ENCODE data around the gene RPL37A.

DNA sequence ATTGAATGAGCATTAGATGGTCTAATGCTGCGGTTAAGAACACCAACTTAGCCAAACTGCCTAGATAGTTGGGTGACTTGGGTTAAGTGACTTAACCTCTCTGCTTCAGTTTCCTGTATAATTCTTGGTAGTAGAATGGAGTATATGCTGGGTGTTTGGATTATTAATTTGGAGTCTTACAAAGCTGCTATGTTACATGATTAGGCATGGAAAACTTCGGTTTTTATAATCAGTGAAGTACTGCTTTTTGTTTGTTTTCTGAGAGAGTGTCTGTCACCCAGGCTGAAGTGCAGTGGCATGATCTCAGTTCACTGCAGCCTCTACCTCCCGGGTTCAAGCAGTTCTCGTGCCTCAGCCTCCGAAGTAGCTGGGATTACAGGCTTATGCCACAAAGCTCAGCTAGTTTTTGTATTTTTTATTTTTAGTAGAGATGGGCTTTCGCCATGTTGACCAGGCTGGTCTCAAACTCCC lies 4.5 kb downstream of the RPL37A start:
- TF ChIP-seq, protein P1, sequence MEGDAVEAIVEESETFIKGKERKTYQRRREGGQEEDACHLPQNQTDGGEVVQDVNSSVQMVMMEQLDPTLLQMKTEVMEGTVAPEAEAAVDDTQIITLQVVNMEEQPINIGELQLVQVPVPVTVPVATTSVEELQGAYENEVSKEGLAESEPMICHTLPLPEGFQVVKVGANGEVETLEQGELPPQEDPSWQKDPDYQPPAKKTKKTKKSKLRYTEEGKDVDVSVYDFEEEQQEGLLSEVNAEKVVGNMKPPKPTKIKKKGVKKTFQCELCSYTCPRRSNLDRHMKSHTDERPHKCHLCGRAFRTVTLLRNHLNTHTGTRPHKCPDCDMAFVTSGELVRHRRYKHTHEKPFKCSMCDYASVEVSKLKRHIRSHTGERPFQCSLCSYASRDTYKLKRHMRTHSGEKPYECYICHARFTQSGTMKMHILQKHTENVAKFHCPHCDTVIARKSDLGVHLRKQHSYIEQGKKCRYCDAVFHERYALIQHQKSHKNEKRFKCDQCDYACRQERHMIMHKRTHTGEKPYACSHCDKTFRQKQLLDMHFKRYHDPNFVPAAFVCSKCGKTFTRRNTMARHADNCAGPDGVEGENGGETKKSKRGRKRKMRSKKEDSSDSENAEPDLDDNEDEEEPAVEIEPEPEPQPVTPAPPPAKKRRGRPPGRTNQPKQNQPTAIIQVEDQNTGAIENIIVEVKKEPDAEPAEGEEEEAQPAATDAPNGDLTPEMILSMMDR (IDR thresholded peaks at IDR 0.05), result no peak
- TF ChIP-seq POLR2A (IDR thresholded peaks at IDR 0.05), result no peak
